SIG-M5 treated with dmso at 0.1 percent for 504 hours (cell line): Measurements from ENCODE around the gene FAM168B.

Source experiments
- DNase-seq: peaks from one replicate; lab custom pipeline; 2025; ENCODE audit not compliant: unreplicated experiment; lab: John Stamatoyannopoulos, UW

The FAM168B gene

DNA sequence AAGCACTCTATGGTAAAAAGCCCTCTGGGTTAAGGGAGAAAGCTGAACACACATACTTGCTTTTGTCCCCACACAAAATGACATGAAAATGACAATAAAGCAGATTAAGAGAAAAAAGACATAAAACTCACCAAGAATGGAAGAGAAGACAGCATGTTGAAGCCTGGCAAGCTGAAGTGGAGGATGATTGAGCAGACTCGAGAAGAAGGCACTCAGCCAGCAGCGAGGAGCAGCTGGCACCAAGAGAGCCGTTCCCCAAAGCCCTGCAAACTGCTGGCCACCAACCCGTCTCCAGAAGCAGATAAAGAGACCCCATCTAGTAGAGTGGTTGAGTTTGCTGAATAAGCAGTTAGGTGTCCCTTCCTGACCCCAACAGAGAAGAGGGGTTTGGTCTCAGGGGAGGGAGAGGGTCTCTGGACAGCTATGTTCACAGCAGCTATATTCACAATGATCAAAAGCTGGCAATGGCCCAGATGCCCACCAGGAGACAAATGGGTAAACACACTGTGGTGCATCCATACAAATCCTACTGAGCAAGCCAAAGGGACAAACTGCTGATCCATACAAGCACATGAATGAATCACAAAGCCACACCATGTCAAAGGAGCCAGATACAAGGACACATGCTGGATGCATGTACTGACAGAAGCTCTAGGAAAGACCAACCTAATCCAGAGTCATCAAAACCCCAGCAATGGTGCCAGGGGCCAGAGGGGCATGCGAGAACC, 36.9 kb downstream of the FAM168B start:
- DNase-seq = no peak

GRCh38 chr2:131055169-131056065, 37.8 kb downstream of the FAM168B start:
- no peak for DNase-seq

DNA sequence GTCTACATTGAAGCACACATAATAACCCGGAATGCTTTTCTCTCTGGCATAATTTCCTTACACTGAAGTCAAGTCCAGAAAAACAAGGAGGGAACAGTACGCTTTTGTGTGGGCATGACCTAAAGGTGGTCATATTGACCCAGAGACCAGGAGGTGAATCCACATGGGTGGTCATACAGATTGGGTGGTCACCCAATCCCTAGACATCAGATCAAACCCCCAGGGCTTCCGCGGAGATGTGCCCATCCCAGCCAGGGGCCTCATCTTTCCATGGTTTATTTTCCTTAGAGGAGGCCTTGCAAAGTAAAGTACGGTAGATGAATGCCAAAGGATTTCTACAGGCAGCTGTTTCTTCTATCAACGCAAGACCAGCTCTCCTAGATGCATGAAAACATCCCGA, 38.8 kb downstream of the FAM168B start:
- DNase-seq = no peak

GRCh38 chr2:131052741-131053263, 40.5 kb downstream of the FAM168B start:
- no peak for DNase-seq

DNA sequence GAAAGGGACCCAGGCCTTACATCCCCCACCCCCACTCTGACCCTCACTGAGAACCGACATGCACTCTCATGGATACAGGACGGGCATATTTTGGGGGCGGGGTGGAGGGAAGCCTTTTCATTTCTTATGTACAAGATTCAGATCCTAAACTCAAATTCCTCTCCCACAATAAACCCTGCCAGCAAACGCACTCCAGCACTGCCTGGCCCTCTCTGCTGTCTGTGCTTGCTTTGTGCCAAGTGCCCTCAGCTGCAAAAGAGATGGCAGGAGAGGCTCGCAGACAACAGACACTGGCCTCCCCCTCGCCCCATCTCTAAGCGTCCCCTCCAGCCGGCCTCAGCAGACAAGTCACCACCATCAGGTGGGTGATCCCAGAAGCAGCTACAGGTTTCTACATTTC, 42.4 kb downstream of the FAM168B start:
- no peak for DNase-seq

GRCh38 chr2:131049150-131049718, 44.0 kb downstream of the FAM168B start:
- DNase-seq = no peak

GRCh38 chr2:131048641-131049040, 44.6 kb downstream of the FAM168B start:
- no peak for DNase-seq

- DNase-seq = no peak
These were observed 45.2 kb downstream of the FAM168B start for GRCh38 chr2:131047920-131048560.

GRCh38 chr2:131046918-131047652, 46.2 kb downstream of the FAM168B start:
- DNase-seq = no peak

DNA sequence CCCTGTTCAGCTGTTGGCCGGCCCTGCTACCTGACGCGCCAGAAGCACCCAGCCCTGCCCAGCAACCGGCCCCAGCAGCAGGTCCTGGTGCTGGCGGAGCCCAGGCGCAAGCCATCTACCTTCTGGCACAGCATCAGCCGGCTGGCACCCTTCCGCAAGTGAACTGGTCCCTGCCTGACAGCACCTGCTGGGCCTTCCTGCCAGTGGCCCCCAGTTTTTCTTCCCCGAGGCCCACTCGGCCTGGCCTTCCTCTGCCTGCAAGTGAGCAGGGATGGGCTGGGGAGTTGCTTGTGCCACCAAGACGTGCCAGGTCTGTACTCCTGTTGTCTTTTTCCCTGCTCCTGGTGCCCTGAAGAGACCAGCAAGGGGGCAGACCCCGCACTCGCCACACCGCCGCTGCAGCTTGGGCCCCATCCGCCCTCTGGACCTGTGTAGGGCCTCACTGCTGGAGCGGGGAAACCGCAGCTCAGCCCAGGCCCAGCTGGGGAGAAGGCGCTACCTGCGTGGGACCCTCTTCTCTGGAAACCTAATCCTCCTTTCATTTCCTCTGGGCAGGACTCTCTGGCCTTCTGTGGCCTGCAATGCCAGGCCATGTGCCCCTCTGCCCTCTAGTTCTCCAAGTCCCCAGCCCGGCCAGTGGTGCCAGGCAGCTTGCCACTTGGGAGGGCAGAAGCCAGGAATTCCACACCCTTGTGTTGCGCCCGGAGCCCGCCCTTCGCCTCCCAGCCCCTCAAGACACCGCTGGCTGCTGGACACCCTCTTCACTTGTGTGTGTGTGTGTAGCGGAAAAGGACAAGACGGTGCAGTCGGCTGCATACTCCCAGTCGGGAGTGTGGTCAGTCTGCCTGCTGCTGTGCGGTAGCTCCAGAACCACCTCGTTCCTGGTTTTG, 47.0 kb downstream of the FAM168B start:
- no peak for DNase-seq

DNA sequence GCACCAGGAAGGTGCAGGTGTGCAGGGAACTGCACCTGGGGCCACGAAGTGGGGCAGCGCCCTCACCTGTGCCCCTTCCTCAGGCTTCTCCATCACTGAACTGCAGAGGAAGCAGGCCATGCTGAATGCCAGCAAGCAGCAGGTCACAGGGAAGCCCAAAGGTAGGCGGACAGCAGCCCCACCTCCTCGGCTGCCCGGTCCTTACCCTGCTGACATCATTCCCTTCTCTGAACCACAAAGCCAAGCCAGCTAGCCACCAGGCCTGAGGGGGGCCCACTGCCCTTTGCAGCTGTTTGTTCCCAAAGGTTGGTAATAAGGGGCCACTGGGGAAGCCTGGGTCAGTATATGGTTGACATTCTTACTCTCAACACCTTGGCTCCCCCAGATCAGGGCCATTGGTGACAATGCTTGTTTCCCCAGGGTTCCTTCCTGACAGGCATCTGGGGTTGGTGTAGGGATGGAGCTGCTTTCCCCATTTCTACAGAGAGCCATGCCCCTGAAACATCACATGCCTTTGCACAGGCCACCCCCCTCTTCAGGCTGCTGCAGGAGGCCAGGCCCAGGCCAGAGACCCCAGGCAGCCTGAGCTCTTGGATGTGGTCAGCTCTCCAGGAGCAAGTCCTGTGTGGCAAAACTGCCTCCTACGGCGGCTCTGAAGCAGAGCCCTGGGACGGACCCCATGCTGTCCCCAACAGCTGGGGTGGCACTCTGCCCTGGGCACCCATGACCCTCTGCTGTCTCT, 47.8 kb downstream of the FAM168B start:
- DNase-seq = no peak

DNA sequence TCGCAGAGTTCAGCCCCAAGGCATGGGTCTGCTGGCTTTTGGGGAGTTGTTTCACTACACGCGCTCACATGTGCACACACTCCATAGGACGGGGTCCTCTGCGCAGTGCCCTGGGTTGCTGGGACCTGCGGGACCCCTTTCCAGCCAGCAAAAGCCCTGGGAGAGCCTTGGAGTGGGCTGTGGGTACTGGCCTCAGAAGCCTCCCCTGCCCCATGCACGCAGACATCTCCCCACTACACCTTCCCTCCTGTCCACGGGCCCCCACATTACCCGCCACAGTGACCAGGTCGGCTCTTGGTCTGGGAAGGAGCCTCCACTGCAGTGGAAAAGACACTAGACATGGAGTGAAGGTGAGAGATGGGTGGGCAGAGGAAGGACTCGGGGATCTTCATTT, 48.5 kb downstream of the FAM168B start:
- no peak for DNase-seq

DNA sequence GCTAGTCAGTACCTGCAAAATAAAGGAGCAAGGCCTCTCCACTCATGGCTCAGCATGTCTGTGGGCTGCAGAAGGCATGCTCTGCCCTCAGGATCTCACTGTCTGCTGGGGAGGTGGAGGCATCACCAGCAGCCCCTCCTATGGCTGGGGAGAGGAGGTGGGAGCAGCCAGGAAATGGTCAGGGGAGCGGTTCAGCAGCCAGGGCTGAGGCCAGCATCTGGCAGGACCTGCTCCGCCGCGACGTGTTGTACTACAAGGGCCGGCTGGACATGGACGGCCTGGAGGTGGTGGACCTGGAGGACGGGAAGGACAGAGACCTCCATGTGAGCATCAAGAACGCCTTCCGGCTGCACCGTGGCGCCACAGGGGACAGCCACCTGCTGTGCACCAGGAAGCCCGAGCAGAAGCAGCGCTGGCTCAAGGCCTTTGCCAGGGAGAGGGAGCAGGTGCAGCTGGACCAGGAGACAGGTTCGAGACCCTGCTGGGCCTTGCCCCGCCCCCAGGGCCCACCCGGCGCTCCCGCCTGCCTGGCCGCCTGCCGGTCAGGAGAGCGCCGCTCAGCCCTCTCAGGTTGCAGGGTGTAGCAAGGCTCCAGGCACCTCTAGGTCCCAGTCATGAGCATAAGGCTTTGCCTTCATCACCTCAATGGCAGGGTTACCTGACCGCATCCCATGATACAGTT, 49.0 kb downstream of the FAM168B start:
- no peak for DNase-seq

DNA sequence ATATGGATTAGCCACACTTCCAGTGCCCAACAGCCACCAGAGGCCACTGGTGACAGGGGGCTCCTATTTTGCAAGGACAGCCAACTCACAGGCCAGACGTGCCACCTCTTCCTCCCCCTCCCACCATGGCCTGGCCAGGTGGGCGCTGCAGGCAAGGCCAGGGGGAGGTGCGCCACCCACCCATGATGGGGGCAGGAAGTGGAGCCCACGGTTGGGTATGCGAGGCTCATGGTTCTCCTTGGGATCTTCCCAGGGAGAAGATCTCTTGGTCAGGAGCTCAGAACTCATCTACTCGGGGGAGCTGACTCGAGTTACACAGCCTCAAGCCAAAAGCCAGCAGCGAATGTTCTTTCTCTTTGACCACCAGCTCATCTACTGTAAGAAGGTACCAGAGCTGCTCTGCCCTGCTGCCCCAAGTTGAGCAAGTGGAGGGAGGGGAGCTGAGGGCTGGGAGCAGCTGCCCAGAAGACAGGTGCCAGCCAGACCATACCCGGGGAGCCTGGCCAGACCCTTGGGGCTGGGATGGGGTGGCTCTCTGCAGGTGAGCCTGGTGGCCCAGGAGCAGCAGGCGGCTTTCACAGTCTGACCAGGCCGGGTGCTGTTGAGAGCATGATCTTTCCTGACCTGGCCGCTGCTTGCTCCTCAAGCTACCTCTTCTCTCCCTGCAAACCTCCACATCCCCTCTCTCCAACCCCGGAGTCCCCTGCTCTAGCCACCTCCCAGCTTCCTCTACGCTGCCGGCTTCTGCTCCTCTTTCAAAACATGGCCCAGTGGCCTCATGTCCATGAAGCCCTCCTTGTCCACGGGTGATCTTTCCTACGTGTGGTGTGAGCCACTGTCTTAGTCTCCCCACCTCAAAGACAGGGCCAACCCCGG, 49.8 kb downstream of the FAM168B start:
- DNase-seq = no peak

GRCh38 chr2:131042148-131042775, 51.0 kb downstream of the FAM168B start:
- no peak for DNase-seq

DNA sequence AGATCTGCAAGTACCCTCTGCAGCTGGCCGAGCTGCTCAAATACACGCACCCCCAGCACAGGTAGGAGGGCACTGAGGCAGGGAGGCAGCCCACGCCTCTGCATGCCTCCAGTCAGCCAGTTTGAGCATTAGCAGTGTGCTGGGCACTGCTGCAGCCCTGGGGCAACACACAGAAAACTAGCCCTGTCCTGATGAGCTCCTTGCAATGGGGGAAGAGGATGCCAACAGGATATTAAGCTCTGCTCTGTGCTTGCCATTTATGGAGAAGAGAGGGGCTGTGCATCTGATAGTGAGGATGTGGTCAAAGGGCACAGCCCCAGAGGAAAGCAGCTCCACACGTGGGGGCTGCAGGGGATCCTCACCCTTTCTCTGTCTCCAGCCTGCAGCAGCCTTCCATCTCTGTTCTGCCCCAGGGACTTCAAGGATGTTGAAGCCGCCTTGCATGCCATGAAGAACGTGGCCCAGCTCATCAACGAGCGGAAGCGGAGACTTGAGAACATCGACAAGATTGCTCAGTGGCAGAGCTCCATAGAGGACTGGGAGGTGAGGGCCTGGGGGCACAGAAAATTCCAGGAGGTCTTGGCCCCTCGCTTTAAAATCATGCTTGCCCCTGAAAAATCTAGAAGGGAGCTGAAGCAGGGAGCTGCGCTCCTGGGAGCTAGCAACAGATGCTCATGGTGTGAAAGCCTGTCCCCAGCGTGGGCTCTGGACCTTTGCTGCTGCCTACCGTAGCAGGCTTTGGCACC, 51.7 kb downstream of the FAM168B start:
- no peak for DNase-seq
